Omental fat pad (tissue), 4 donors: ENCODE results near the gene SAMD8. TPM values are rescaled to one million over a fixed set of nuclear protein-coding genes. Genes with fewer than 3 reads are reported as not detected.

Source experiments
- ATAC-seq: fragments of 150-250 bp; one replicate; pipeline ENCODE4 v1.9.1; 2016; ENCODE audit warnings: mild to moderate bottlenecking, moderate library complexity; ENCODE audit not compliant: low FRiP score
- DNase-seq: peaks from one replicate; pipeline ENCODE4 v3.0.0-alpha.2; 2019; ENCODE audit warnings: low spot score
- total RNA-seq, 4 donors: library from RNA; depleted of rRNA; stranded (reverse); fragments of >200 nt; gene quantifications; one replicate each; pipeline ENCODE4 v1.1.0, GENCODE V29; 2016
- TF ChIP-seq, protein P1 (sequence below), 3 donors: fragments of 450-650 bp; IDR thresholded peaks; one replicate each; pipeline ENCODE4 v1.5.1; 2016 to 2017; ENCODE audit warnings: antibody characterized with exemption in 3 of 3, mild to moderate bottlenecking in 3 of 3, moderate library complexity in 2 of 3

SAMD8 gene
- total RNA-seq, 4 donors from 2014 or later, result 38.9 to 54.2 (median 43.7) TPM

DNA sequence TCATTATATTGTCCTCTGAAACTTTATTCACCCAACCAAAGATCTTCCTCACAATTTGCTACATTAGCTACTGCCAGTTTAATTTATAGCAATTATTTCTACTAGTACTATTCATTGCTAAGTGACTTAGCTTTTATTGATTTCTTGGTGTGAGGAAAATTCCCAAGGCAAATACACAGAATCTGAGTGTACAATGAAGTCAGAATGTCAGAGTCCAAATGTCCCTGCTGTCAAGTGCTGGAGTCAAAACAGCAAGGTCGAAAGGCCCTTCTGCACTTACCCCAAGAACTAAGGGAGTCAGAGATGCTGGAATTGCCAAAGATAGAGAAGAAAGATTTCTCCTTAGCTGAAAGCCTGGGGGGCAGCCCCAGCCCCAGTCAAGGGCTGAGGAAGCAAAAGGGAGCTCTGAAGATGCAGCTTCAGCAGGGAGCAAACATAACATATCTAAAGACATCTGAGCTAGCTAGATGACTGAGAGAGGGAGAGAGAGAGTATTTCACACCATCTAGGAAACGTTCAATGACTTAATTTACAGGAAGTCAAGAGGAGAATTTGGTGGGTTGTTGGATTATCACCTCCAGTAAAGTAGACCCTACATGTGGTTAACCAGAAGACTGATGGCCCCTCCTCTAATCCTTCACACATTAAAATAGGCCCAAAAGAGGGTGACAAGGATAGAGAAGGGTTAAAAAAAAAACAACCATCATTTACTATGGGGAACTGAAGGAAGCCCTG lies 36.6 kb upstream of the SAMD8 start:
- TF ChIP-seq, protein P1, sequence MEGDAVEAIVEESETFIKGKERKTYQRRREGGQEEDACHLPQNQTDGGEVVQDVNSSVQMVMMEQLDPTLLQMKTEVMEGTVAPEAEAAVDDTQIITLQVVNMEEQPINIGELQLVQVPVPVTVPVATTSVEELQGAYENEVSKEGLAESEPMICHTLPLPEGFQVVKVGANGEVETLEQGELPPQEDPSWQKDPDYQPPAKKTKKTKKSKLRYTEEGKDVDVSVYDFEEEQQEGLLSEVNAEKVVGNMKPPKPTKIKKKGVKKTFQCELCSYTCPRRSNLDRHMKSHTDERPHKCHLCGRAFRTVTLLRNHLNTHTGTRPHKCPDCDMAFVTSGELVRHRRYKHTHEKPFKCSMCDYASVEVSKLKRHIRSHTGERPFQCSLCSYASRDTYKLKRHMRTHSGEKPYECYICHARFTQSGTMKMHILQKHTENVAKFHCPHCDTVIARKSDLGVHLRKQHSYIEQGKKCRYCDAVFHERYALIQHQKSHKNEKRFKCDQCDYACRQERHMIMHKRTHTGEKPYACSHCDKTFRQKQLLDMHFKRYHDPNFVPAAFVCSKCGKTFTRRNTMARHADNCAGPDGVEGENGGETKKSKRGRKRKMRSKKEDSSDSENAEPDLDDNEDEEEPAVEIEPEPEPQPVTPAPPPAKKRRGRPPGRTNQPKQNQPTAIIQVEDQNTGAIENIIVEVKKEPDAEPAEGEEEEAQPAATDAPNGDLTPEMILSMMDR (IDR thresholded peaks at IDR 0.05), result no peak
- ATAC-seq (no peak), DNase-seq (no peak)

- DNase-seq, result no peak
These were observed 35.1 kb upstream of the SAMD8 start for GRCh38 chr10:75076348-75076747.

DNA sequence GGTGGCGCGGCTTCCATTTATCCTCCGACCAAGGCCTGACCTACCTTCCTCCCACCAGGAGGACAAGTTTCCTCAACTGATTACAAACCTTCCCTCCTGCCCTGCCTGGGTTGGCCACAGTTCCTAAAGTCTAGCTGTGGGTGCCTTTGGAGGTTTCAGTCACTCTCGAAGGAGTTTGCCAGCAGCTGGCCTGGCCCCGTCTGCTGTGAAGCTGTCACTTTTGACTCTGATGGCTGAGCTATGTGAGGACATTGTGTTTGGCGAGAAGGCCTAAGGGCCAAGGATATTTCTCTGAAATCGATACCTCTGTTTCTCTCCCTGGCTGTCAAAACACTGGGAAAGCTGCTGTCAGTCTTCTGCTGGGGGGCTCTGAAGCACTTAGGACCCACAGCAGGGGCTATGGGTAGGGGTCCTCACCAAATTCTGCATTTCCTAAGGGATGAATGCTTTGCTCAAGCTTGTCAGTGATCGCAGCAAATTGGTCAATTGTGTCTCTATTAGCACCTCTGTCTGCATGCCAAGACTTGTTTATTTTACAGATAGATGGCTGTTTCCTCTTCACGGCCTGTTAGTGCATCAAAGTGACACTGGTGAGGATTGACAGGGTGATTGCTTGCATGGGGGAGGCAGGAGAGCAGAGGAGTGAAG lies 31.9 kb upstream of the SAMD8 start:
- TF ChIP-seq, protein P1 (IDR thresholded peaks at IDR 0.05), result no peak
- DNase-seq, result no peak
- no peak for ATAC-seq

More at GRCh38 chr10:75076348-75076747, 35.1 kb upstream of the SAMD8 start:
- no peak for ATAC-seq
- TF ChIP-seq, protein P1 (IDR thresholded peaks at IDR 0.05), result no peak

GRCh38 chr10:75080554-75080953 lies 30.9 kb upstream of the SAMD8 start:
- no peak for ATAC-seq
- DNase-seq, result no peak
- TF ChIP-seq, protein P1 (IDR thresholded peaks at IDR 0.05), result no peak

GRCh38 chr10:75081379-75081778 lies 30.1 kb upstream of the SAMD8 start:
- TF ChIP-seq, protein P1 (IDR thresholded peaks at IDR 0.05), result no peak
- DNase-seq, result no peak
- ATAC-seq, result no peak

- TF ChIP-seq, protein P1 (IDR thresholded peaks at IDR 0.05), result no peak
- ATAC-seq (peak; percentile 38), DNase-seq (no peak)
These were observed 27.3 kb upstream of the SAMD8 start for GRCh38 chr10:75083972-75084833.
